ENCODE results near the gene ANXA2.

ANXA2 gene

DNA sequence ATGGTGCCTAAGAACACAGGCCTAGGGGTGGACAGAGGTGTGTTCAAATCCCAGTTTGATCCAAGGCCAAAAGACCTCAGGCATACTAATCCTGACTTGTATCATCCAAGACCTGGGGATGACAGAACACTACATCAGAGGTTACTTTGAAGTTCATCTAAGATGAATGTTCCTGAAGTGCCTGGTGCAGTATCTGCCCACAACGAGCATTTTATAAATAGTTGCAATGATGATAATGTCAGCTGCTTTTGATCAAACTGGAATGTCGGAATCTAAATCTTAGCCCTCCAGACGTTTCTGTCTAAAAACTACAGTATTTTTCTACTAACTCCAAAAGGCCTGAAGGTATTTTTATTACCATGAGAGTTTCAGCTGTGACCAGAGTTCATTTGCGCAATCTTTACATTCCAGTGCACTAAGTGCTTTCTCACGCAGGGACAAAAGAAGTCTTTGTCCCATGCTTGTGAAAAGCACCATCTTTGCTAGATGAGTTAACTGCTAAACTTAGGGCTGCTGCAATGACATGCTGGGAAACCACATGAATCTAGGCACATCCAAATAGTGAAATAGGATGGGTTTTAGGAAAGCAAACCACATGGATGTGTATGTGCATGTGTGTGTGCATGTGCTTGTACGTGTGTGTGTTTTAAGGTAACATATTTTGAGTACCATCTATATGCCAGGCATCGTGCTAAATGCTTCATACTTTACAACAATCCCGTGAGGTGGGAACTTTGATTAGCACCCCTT lies 18.1 kb downstream of the ANXA2 start:
- no peak overlapping the region for H4K8ac ChIP-seq (ENCODE audit: low read depth, low read length)
- H3K27me3 ChIP-seq (ENCODE audit: control insufficient read depth in 3 of 3, insufficient read depth in 3 of 3, low read depth in 1 of 3, low read length in 3 of 3), result peaks cover 0 to 2% (median 0%) of the 10 kb centered on the region in 3 experiments
- H3K9me3 ChIP-seq (replicated peaks in 1 of 2; ENCODE audit: control insufficient read depth in 2 of 2, insufficient read depth in 1 of 2, low read depth in 1 of 2, low read length in 2 of 2), result no peaks in the 10 kb centered on the region
- H3K4me3 ChIP-seq (ENCODE audit: low read length in 2 of 2), result no peak overlapping the region
- H3K18ac ChIP-seq (ENCODE audit: low read length), result peak overlapping the region; percentile 32
- peak overlapping the region; percentile 30 for H2AFZ ChIP-seq (ENCODE audit: low read length)
- no peak overlapping the region for H3K23ac ChIP-seq (ENCODE audit: low read depth, low read length, poor library complexity)
- H2AK5ac ChIP-seq (ENCODE audit: low read depth, low read length), result no peak overlapping the region
- H3K4me1 ChIP-seq (ENCODE audit: control insufficient read depth in 2 of 2, insufficient read depth in 1 of 2, low read depth in 1 of 2, low read length in 2 of 2), result peaks cover 21 to 22% of the 10 kb centered on the region in 2 donors
- no peak overlapping the region for H2BK120ac ChIP-seq (ENCODE audit: low read depth, low read length)
- H3K4me2 ChIP-seq (ENCODE audit: insufficient read depth, low read length, poor library complexity, severe bottlenecking), result no peak overlapping the region
- no peak overlapping the region for H2BK15ac ChIP-seq (ENCODE audit: low read length)
- no peaks in the 10 kb centered on the region for H3K79me1 ChIP-seq (ENCODE audit: low read depth, low read length)
- H3K4ac ChIP-seq (ENCODE audit: low read length), result no peak overlapping the region
- WGBS, 2 donors (ENCODE audit: extremely low coverage in 2 of 2, insufficient read length in 2 of 2, insufficient replicate concordance in 1 of 2), result no CpG with 5 or more reads among the region's 8 CpGs
- no peak overlapping the region for H2BK12ac ChIP-seq (ENCODE audit: low read length)
- H4K91ac ChIP-seq (ENCODE audit: low read depth, low read length, poor library complexity), result no peak overlapping the region
- peak overlapping the region; percentile 74 for H3K27ac ChIP-seq (replicated peaks; ENCODE audit: low read length)
- H3K36me3 ChIP-seq (replicated peaks in 1 of 2; ENCODE audit: control insufficient read depth in 2 of 2, insufficient read depth in 2 of 2, low read length in 2 of 2), result no peaks in the 10 kb centered on the region
- no peak overlapping the region for H3K9ac ChIP-seq (ENCODE audit: low read depth, low read length, poor library complexity)
- no peak for DNase-seq (ENCODE audit: low spot score)
- H3K14ac ChIP-seq (ENCODE audit: low read length), result no peak overlapping the region
- no peak overlapping the region for H2BK5ac ChIP-seq (ENCODE audit: low read length)

- Histone ChIP-seq H3K27ac (replicated peaks; ENCODE audit: low read length) (peak overlapping the region; percentile 13), H2AK5ac (ENCODE audit: low read depth, low read length) (no peak overlapping the region), H3K27me3 (ENCODE audit: control insufficient read depth in 3 of 3, insufficient read depth in 3 of 3, low read depth in 1 of 3, low read length in 3 of 3) (peaks cover 0 to 2% (median 0%) of the 10 kb centered on the region in 3 experiments), H3K18ac (ENCODE audit: low read length) (no peak overlapping the region), H3K4me2 (ENCODE audit: insufficient read depth, low read length, poor library complexity, severe bottlenecking) (no peak overlapping the region), H2BK5ac (ENCODE audit: low read length) (no peak overlapping the region), H2BK12ac (ENCODE audit: low read length) (no peak overlapping the region), H3K14ac (ENCODE audit: low read length) (no peak overlapping the region), H2BK15ac (ENCODE audit: low read length) (no peak overlapping the region), H3K4ac (ENCODE audit: low read length) (no peak overlapping the region), H4K8ac (ENCODE audit: low read depth, low read length) (no peak overlapping the region), H3K23ac (ENCODE audit: low read depth, low read length, poor library complexity) (no peak overlapping the region), H3K9ac (ENCODE audit: low read depth, low read length, poor library complexity) (no peak overlapping the region), H3K4me1 (ENCODE audit: control insufficient read depth in 2 of 2, insufficient read depth in 1 of 2, low read depth in 1 of 2, low read length in 2 of 2) (peaks cover 26 to 28% of the 10 kb centered on the region in 2 donors), H2BK120ac (ENCODE audit: low read depth, low read length) (no peak overlapping the region), H2AFZ (ENCODE audit: low read length) (no peak overlapping the region), H4K91ac (ENCODE audit: low read depth, low read length, poor library complexity) (no peak overlapping the region), H3K9me3 (replicated peaks in 1 of 2; ENCODE audit: control insufficient read depth in 2 of 2, insufficient read depth in 1 of 2, low read depth in 1 of 2, low read length in 2 of 2) (no peaks in the 10 kb centered on the region), H3K79me1 (ENCODE audit: low read depth, low read length) (no peaks in the 10 kb centered on the region), H3K4me3 (ENCODE audit: low read length in 2 of 2) (no peak overlapping the region), H3K36me3 (replicated peaks in 1 of 2; ENCODE audit: control insufficient read depth in 2 of 2, insufficient read depth in 2 of 2, low read length in 2 of 2) (no peaks in the 10 kb centered on the region)
- DNase-seq (ENCODE audit: low spot score), result no peak
- no CpG with 5 or more reads among the region's 1 CpG for WGBS, 2 donors (ENCODE audit: extremely low coverage in 2 of 2, insufficient read length in 2 of 2, insufficient replicate concordance in 1 of 2)
Observed at GRCh38 chr15:60379185-60379524, 18.6 kb downstream of the ANXA2 start.

DNA sequence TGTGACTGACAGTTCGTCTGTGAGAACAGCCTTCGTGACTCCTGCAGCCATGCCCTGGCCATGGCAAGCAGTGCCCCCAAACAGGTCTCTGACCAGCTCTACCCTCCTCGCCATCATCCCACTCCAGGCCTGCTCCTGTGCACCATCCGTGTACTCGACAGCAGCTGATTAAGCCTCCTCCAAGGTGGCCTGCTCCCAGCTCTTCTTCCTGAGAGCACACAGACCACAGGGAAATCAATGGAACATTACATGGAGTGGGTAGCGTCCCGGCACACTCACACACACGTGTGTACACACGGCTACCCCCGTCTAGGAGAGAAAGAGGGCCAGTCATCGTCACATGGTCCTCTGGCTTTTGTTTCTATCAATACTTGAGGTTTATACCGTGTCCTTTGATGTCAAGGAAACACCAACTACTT lies 21.1 kb downstream of the ANXA2 start:
- Histone ChIP-seq H2BK5ac (ENCODE audit: low read length) (peak overlapping the region; percentile 22), H3K14ac (ENCODE audit: low read length) (peak overlapping the region; percentile 33), H3K9ac (ENCODE audit: low read depth, low read length, poor library complexity) (no peak overlapping the region), H3K79me1 (ENCODE audit: low read depth, low read length) (no peaks in the 10 kb centered on the region), H3K18ac (ENCODE audit: low read length) (peak overlapping the region; percentile 89), H2BK15ac (ENCODE audit: low read length) (peak overlapping the region; percentile 79), H3K4me1 (ENCODE audit: control insufficient read depth in 2 of 2, insufficient read depth in 1 of 2, low read depth in 1 of 2, low read length in 2 of 2) (peaks cover 31% of the 10 kb centered on the region in 2 donors), H2AFZ (ENCODE audit: low read length) (no peak overlapping the region), H4K91ac (ENCODE audit: low read depth, low read length, poor library complexity) (peak overlapping the region; percentile 22), H2AK5ac (ENCODE audit: low read depth, low read length) (peak overlapping the region; percentile 88), H3K27me3 (ENCODE audit: control insufficient read depth in 3 of 3, insufficient read depth in 3 of 3, low read depth in 1 of 3, low read length in 3 of 3) (peaks cover 0 to 2% (median 0%) of the 10 kb centered on the region in 3 experiments), H2BK12ac (ENCODE audit: low read length) (peak overlapping the region; percentile 93), H3K27ac (replicated peaks; ENCODE audit: low read length) (no peak overlapping the region), H4K8ac (ENCODE audit: low read depth, low read length) (no peak overlapping the region), H3K4me3 (ENCODE audit: low read length in 2 of 2) (no peak overlapping the region), H2BK120ac (ENCODE audit: low read depth, low read length) (no peak overlapping the region), H3K9me3 (replicated peaks in 1 of 2; ENCODE audit: control insufficient read depth in 2 of 2, insufficient read depth in 1 of 2, low read depth in 1 of 2, low read length in 2 of 2) (no peaks in the 10 kb centered on the region), H3K36me3 (replicated peaks in 1 of 2; ENCODE audit: control insufficient read depth in 2 of 2, insufficient read depth in 2 of 2, low read length in 2 of 2) (no peaks in the 10 kb centered on the region), H3K4me2 (ENCODE audit: insufficient read depth, low read length, poor library complexity, severe bottlenecking) (no peak overlapping the region), H3K4ac (ENCODE audit: low read length) (peak overlapping the region; percentile 26), H3K23ac (ENCODE audit: low read depth, low read length, poor library complexity) (peak overlapping the region; percentile 80)
- DNase-seq (ENCODE audit: low spot score), result no peak
- no CpG with 5 or more reads among the region's 12 CpGs for WGBS, 2 donors (ENCODE audit: extremely low coverage in 2 of 2, insufficient read length in 2 of 2, insufficient replicate concordance in 1 of 2)

GRCh38 chr15:60375306-60375705 lies 22.5 kb downstream of the ANXA2 start:
- H3K4me3 ChIP-seq (ENCODE audit: low read length in 2 of 2), result no peak overlapping the region
- H2BK15ac ChIP-seq (ENCODE audit: low read length), result no peak overlapping the region
- no peak overlapping the region for H3K18ac ChIP-seq (ENCODE audit: low read length)
- no peak overlapping the region for H3K27ac ChIP-seq (replicated peaks; ENCODE audit: low read length)
- no peak overlapping the region for H2BK12ac ChIP-seq (ENCODE audit: low read length)
- no peak overlapping the region for H4K8ac ChIP-seq (ENCODE audit: low read depth, low read length)
- H3K23ac ChIP-seq (ENCODE audit: low read depth, low read length, poor library complexity), result no peak overlapping the region
- H3K4ac ChIP-seq (ENCODE audit: low read length), result no peak overlapping the region
- no peak overlapping the region for H3K4me2 ChIP-seq (ENCODE audit: insufficient read depth, low read length, poor library complexity, severe bottlenecking)
- no peak overlapping the region for H3K14ac ChIP-seq (ENCODE audit: low read length)
- no peaks in the 10 kb centered on the region for H3K27me3 ChIP-seq (ENCODE audit: control insufficient read depth in 3 of 3, insufficient read depth in 3 of 3, low read depth in 1 of 3, low read length in 3 of 3)
- H4K91ac ChIP-seq (ENCODE audit: low read depth, low read length, poor library complexity), result no peak overlapping the region
- no peaks in the 10 kb centered on the region for H3K36me3 ChIP-seq (replicated peaks in 1 of 2; ENCODE audit: control insufficient read depth in 2 of 2, insufficient read depth in 2 of 2, low read length in 2 of 2)
- H2BK5ac ChIP-seq (ENCODE audit: low read length), result no peak overlapping the region
- H2AFZ ChIP-seq (ENCODE audit: low read length), result peak overlapping the region; percentile 73
- no peak for DNase-seq (ENCODE audit: low spot score)
- H2AK5ac ChIP-seq (ENCODE audit: low read depth, low read length), result no peak overlapping the region
- H3K4me1 ChIP-seq (ENCODE audit: control insufficient read depth in 2 of 2, insufficient read depth in 1 of 2, low read depth in 1 of 2, low read length in 2 of 2), result peaks cover 33 to 39% of the 10 kb centered on the region in 2 donors
- no peak overlapping the region for H2BK120ac ChIP-seq (ENCODE audit: low read depth, low read length)
- H3K79me1 ChIP-seq (ENCODE audit: low read depth, low read length), result no peaks in the 10 kb centered on the region
- no CpG with 5 or more reads among the region's 5 CpGs for WGBS, 2 donors (ENCODE audit: extremely low coverage in 2 of 2, insufficient read length in 2 of 2, insufficient replicate concordance in 1 of 2)
- H3K9me3 ChIP-seq (replicated peaks in 1 of 2; ENCODE audit: control insufficient read depth in 2 of 2, insufficient read depth in 1 of 2, low read depth in 1 of 2, low read length in 2 of 2), result no peaks in the 10 kb centered on the region
- no peak overlapping the region for H3K9ac ChIP-seq (ENCODE audit: low read depth, low read length, poor library complexity)

All from neuronal stem cell (in vitro differentiated cells).